Panc1 (cell line): ENCODE data around the gene ASCC2. TPM values are rescaled to one million over a fixed set of nuclear protein-coding genes. Genes with fewer than 3 reads are reported as not detected.

Source experiments
- ATAC-seq: fragments of 200-7000 bp; cut with Tn5 transposase; 2 replicates; pipeline ENCODE4 v1.9.1; 2020; ENCODE audit warnings: mild to moderate bottlenecking, moderate library complexity
- BruUV-seq: library from RNA; stranded (reverse); fragments of 400-500 nt; replicated peaks from 2 replicates; lab custom pipeline; 2021; lab: Mats Ljungman, UMichigan
- CTCF ChIA-PET: fragments of 300-600 bp; sonication (Branson Sonifier 250); formaldehyde crosslinking; loops from one replicate; lab custom pipeline; 2022; ENCODE audit warnings: antibody characterized with exemption; lab: Charles Lee
- POLR2A ChIA-PET: fragments of 300-600 bp; sonication (Branson Sonifier 250); formaldehyde crosslinking; loops from one replicate; lab custom pipeline; 2022; ENCODE audit warnings: antibody characterized with exemption; lab: Charles Lee
- DNase-seq: peaks from one replicate; pipeline ENCODE4 v3.0.0-alpha.2; 2010; ENCODE audit warnings: low read depth, low spot score
- H3K27ac ChIP-seq: 2 replicates; pipeline ENCODE4 v1.5.1; 2011; ENCODE audit warnings: mild to moderate bottlenecking, low read length, inconsistent platforms
- H3K27me3 ChIP-seq: fragments of 200-500 bp; sonication (Bioruptor generic); 2 replicates; pipeline ENCODE4 v1.6.0; 2014; ENCODE audit warnings: low read length, inconsistent platforms; ENCODE audit not compliant: control insufficient read depth, insufficient read depth
- H3K36me3 ChIP-seq: fragments of 200-500 bp; sonication (Bioruptor generic); 2 replicates; pipeline ENCODE4 v1.5.1; 2014; ENCODE audit warnings: inconsistent platforms, mild to moderate bottlenecking, low read length, moderate library complexity; ENCODE audit not compliant: control insufficient read depth, insufficient read depth
- H3K4me1 ChIP-seq: 2 replicates; pipeline ENCODE4 v1.5.1; 2011; ENCODE audit warnings: inconsistent platforms, mild to moderate bottlenecking, low read length, moderate library complexity; ENCODE audit not compliant: control insufficient read depth, insufficient read depth
- H3K4me3 ChIP-seq, 2 experiments: 2 replicates each; pipeline ENCODE4 v1.5.1; 2011 to 2012; ENCODE audit warnings: low read depth in 2 of 2, low read length in 2 of 2, mild to moderate bottlenecking in 2 of 2, inconsistent platforms in 1 of 2, moderate library complexity in 1 of 2
- H3K9me3 ChIP-seq: fragments of 200-500 bp; sonication (Bioruptor generic); 2 replicates; pipeline ENCODE4 v1.5.1; 2014; ENCODE audit warnings: low read depth, mild to moderate bottlenecking, inconsistent platforms, low read length, moderate library complexity; ENCODE audit not compliant: control insufficient read depth, insufficient read depth
- CTCF ChIP-seq: fragments of 450-650 bp; IDR thresholded peaks from 2 replicates; pipeline ENCODE4 v1.5.1; 2017; ENCODE audit warnings: mild to moderate bottlenecking
- POLR2AphosphoS5 ChIP-seq: IDR thresholded peaks from 2 replicates; pipeline ENCODE4 v1.6.1; 2012; ENCODE audit warnings: mild to moderate bottlenecking, low read depth, low read length, moderate library complexity
- REST ChIP-seq, 2 experiments: IDR thresholded peaks; 2 replicates each; pipeline ENCODE4 v1.6.1; 2011 to 2012; ENCODE audit warnings: low read depth in 2 of 2, control low read depth in 1 of 2, low read length in 1 of 2, mild to moderate bottlenecking in 1 of 2, moderate library complexity in 1 of 2; ENCODE audit not compliant: insufficient read depth in 1 of 2
- SIN3A ChIP-seq: IDR thresholded peaks from 2 replicates; pipeline ENCODE4 v1.6.1; 2012; ENCODE audit warnings: low read depth, mild to moderate bottlenecking, low read length, moderate library complexity, borderline replicate concordance; ENCODE audit not compliant: insufficient read depth
- TCF7L2 ChIP-seq: IDR thresholded peaks from 2 replicates; pipeline ENCODE4 v1.6.1; 2011; ENCODE audit warnings: mild to moderate bottlenecking, low read depth, low read length, inconsistent platforms
- in situ Hi-C: cut with HindIII; loops from 2 replicates; pipeline ENCODE4 v1.10.0; 2016; ENCODE audit warnings: low sequenced_read_pairs, low pct_unique_long_range_greater_than_20kb
- intact Hi-C: fragments of 100-400 bp; cut with micrococcal nuclease; formaldehyde crosslinking; loops from one replicate; pipeline ENCODE4 v1.10.0; 2022; ENCODE audit not compliant: unreplicated experiment
- total RNA-seq: library from RNA; stranded (reverse); gene quantifications from one replicate; pipeline ENCODE4 v1.2.1, GENCODE V29; 2021; ENCODE audit not compliant: unreplicated experiment

The ASCC2 gene
- total RNA-seq, 1 experiment from 2014 or later, result 52.0 TPM

- TF ChIP-seq REST (IDR thresholded peaks at IDR 0.05; ENCODE audit: insufficient read depth in 1 of 2, low read depth in 2 of 2, low read length in 1 of 2) (no peak), TCF7L2 (no peak), CTCF (no peak), POLR2AphosphoS5 (no peak), SIN3A (no peak)
- ChIA-PET CTCF (no interaction called here), POLR2A (no interaction called here)
- DNase-seq (no peak), ATAC-seq (no peak)
- in situ Hi-C loops, result no loop called here
- no peak overlapping the region for H3K27ac ChIP-seq
- no TSS peak for BruUV-seq
- no peaks in the 10 kb centered on the region for H3K36me3 ChIP-seq
- 0 out of 2 replicates have a peak, but pooled peaks cover 2% of the 10 kb centered on the region for H3K4me1 ChIP-seq
- H3K4me3 ChIP-seq, result no peak overlapping the region
- intact Hi-C loops, result no loop called here
- no peaks in the 10 kb centered on the region for H3K9me3 ChIP-seq
- no peaks in the 10 kb centered on the region for H3K27me3 ChIP-seq
These were observed 79.9 kb downstream of the ASCC2 start for GRCh38 chr22:29758068-29758622.

- Histone ChIP-seq H3K36me3 (no peaks in the 10 kb centered on the region), H3K9me3 (no peaks in the 10 kb centered on the region), H3K4me3 (no peak overlapping the region), H3K27ac (no peak overlapping the region), H3K27me3 (no peaks in the 10 kb centered on the region), H3K4me1 (no peaks in the 10 kb centered on the region)
- ATAC-seq (no peak), DNase-seq (no peak)
- BruUV-seq, result no TSS peak
- ChIA-PET CTCF (interaction anchor here (0.6 kb wide), 1 partner anchor 437 kb away, joined by 5 read pairs; no protein-coding TSS in a partner anchor), POLR2A (no interaction called here)
- in situ Hi-C loops (no loop called here), intact Hi-C loops (no loop called here)
- TF ChIP-seq TCF7L2 (no peak), CTCF (no peak), REST (IDR thresholded peaks at IDR 0.05; ENCODE audit: insufficient read depth in 1 of 2, low read depth in 2 of 2, low read length in 1 of 2) (no peak), POLR2AphosphoS5 (no peak), SIN3A (no peak)
These were observed 81.0 kb downstream of the ASCC2 start for GRCh38 chr22:29757096-29757495.
